VCaP (cell line): Measurements from ENCODE around the gene DRD1.

ENCODE experiments used
- H3K27ac ChIP-seq: fragments of 450-650 bp; 2 replicates; pipeline ENCODE4 v1.5.1; 2017
- CTCF ChIP-seq: fragments of 450-650 bp; conservative IDR thresholded peaks from 2 replicates; pipeline ENCODE4 v1.5.1; 2017; ENCODE audit warnings: mild to moderate bottlenecking, moderate library complexity

Gene DRD1

DNA sequence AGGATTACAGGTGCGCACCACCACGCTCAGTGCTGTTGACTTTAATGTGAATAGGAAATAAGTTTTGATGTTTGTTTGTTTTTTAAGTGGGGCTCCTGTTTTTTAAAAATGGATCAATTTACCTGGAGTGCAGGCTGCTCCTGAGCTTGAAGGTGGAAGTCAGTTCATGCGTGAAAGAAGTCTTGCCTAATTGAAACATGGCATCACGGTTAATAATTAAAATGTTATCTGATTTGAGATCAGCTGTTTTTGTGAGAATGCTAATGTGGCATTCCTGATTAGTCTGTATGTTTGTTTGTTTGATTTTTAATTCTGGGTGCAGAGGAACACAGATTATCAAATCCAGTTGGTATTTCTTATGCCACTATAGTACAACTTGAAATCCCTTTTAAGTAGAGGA lies 40.8 kb upstream of the DRD1 start:
- no peak for TF ChIP-seq CTCF
- no peak overlapping the region for H3K27ac ChIP-seq

- no peak overlapping the region for H3K27ac ChIP-seq
- TF ChIP-seq CTCF, result no peak
These were observed 40.3 kb upstream of the DRD1 start for GRCh38 chr5:175484322-175484721.

DNA sequence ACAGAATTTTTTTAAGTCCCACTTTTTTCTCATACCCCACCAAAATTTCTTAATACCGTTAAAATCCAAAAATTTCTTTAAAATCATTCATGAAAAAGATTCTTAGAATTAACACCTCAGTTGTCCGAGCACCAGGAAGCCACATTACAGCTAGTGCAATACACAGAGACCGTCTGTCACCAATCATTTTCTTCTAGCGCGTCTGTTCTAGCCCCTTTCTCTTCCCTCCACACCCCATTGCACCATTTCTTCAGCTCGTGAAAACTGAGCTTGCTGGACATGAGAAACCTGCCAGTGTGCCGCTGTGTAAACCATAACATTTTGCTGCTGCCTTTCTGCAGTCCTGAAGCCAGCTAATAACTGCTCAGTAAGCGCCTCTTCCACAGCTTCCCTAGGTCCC lies 39.4 kb upstream of the DRD1 start:
- TF ChIP-seq CTCF, result no peak
- H3K27ac ChIP-seq, result no peak overlapping the region

DNA sequence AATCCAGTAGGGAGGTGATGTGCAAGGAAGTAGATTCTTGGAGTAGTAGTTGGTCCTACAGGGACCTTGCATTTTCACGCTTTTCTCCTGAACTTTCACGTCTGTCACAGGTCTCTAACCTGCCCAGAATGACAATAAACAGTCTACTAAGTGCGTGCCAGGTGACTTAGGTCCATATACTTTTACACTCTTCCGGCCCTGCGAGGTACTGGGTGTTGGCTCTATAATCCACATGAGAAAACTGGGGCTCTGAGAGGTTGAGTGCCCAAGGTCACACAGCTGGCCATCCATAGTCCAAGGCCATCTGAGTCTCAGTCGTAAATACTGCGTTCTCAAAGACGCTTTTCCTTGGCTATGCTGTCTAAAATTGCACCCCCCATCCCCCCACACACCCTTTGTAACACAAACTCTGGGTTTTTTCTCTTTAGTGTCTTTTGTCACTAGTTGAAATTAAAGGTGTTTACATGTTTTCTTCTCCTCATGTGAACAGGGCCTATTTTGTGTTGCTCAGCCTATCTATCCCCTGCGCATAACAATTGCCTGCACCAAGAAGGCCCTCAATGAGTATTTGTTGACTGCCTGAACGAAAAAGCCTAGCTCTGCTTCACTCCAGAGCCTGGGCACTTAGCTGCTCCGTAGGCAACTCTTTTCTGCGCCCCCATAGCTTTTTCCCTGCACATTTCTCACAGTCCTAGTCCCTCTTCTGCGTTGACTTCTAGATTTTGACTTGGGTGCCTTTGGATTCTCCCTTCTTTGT lies 35.3 kb upstream of the DRD1 start:
- peak overlapping the region; percentile 83 for H3K27ac ChIP-seq
- TF ChIP-seq CTCF, result no peak

DNA sequence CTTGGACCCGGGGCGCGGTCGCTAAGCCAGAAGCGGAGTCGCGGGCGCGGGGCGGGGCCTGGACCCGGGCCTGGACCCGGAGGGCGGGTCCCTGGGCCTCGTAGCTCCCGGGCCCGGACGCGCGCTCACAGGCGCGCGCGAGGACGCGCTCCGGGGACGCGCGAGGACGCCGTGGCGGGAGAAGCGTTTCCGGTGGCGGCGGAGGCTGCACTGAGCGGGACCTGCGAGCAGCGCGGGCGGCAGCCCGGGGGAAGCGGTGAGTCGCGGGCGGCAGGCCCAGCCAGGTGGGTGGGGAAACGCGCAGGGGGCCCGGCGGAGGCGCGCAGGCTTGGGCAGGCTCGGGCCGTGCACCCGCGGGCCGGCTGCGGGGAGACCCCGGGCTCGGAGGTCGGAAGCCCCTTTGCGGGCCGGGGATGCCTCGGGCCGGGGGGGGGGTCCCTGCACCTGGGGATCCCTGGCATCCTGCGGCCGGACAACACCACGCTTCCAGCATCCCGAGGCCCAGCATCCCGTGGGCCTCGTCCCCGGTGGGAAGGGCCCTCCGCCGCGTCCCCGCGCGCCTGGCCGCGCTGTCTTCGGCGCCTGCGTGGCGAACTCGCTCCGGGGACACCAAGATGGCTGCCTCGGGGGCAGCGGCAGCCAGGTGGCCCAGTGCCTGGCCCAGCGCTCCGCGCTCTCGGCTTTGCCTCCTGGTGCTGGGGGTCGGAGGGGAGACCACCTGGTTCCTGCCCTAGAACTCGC lies 34.6 kb upstream of the DRD1 start, which contains the start of gene SFXN1:
SFXN1 (plus strand) TSS at position 177 of the 741 bp plus-strand sequence. CDS start 13,544 bp downstream, outside the sequence.
- TF ChIP-seq CTCF, result no peak
- peak within 1 kb of the TSS; percentile 83 for H3K27ac ChIP-seq

DNA sequence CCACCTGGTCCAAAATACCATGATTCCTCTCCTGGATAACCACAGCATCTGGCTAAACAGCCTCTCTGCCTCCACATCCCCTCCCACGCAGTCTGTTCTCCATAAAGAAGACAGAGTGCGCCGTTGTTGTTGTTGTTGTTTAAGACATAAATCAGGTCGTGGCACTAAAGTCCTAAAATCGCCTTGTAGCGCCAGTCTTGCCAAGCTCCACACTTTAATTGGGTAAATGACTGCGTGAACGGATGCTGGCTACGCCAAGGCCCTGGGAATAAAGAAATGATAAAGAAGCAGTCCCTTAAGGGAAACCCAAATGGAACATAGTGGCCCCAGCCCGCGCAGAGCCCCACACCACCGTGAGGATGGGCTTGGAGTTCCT lies 34.0 kb upstream of the DRD1 start:
- no peak for TF ChIP-seq CTCF
- peak overlapping the region; percentile 83 for H3K27ac ChIP-seq

GRCh38 chr5:175477440-175477839 lies 33.5 kb upstream of the DRD1 start:
- no peak overlapping the region; the same call in 1 of the 2 replicates for H3K27ac ChIP-seq
- no peak for TF ChIP-seq CTCF
